BJ (cell line): ENCODE results near the gene FADD. TPM values are rescaled to one million over a fixed set of nuclear protein-coding genes. Genes with fewer than 3 reads are reported as not detected.

ENCODE experiments used
- CTCF ChIA-PET: fragments of 350-600 bp; formaldehyde crosslinking; extraction: SDS; loops from one replicate; lab custom pipeline; 2021; ENCODE audit warnings: antibody characterized with exemption, inconsistent platforms; lab: Yijun Ruan, JAX
- POLR2A ChIA-PET: fragments of 300-600 bp; sonication (Branson Sonifier 250); formaldehyde crosslinking; extraction: SDS; loops from one replicate; lab custom pipeline; 2021; ENCODE audit warnings: antibody characterized with exemption; lab: Charles Lee
- DNase-seq: peaks from one replicate; pipeline ENCODE4 v3.0.0-alpha.2; 2011; ENCODE audit warnings: low read depth
- H3K27me3 ChIP-seq: 2 replicates; pipeline ENCODE4 v1.6.0; 2011; ENCODE audit warnings: low read length; ENCODE audit not compliant: control insufficient read depth, insufficient read depth
- H3K36me3 ChIP-seq: 2 replicates; pipeline ENCODE4 v1.5.1; 2011; ENCODE audit warnings: low read length; ENCODE audit not compliant: control insufficient read depth, insufficient read depth
- H3K4me3 ChIP-seq: 2 replicates; pipeline ENCODE4 v1.5.1; 2011; ENCODE audit warnings: low read depth, mild to moderate bottlenecking, control low read depth, low read length
- CTCF ChIP-seq: IDR thresholded peaks from 2 replicates; pipeline ENCODE4 v1.5.1; 2011; ENCODE audit warnings: low read depth, mild to moderate bottlenecking, control low read depth, inconsistent platforms, low read length, moderate library complexity; ENCODE audit not compliant: insufficient read depth
- polyA plus RNA-seq: library from polyadenylated mRNA; depleted of rRNA; stranded (reverse); fragments of >200 nt; gene quantifications from 2 replicates; pipeline ENCODE4 v1.2.3, GENCODE V29; 2011

FADD gene
- polyA plus RNA-seq, 1 experiment, result 41.3 TPM

- DNase-seq, result no peak
- CTCF ChIA-PET, result interaction anchor here (1.4 to 2.5 kb wide), 4 partner anchors 10 to 269 kb away, joined by 3 to 14 read pairs (median 6); no protein-coding TSS in a partner anchor
- H3K4me3 ChIP-seq, result no peak overlapping the region
- no peak for TF ChIP-seq CTCF
- H3K36me3 ChIP-seq, result no peaks in the 10 kb centered on the region
- H3K27me3 ChIP-seq, result no peaks in the 10 kb centered on the region
- POLR2A ChIA-PET, result no interaction called here
Measured at GRCh38 chr11:70185348-70186055, 17.6 kb upstream of the FADD start.

DNA sequence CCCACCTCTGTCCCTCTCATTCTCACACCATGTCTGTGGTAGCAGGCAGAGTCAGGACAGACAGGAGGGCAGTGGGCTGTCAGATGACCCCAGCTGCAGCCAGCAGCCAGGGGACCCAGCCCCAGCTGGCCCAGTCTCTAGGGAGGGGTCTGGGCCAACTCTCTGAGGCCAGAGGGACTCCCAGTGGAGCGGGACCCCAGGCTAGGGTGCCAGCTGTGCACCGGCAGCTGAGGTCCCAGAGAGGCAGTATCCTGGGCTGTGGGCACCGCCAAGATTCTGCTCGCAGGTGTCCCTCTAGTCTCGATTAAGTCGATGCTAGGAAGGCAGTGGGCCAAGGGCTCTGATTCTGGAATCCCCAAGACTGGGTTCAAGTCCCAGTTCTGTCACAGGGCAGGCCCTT lies 16.7 kb upstream of the FADD start:
- DNase-seq, result no peak
- POLR2A ChIA-PET, result no interaction called here
- TF ChIP-seq CTCF, result no peak
- H3K36me3 ChIP-seq, result no peaks in the 10 kb centered on the region
- no peaks in the 10 kb centered on the region for H3K27me3 ChIP-seq
- CTCF ChIA-PET, result interaction anchor here (1.4 to 1.8 kb wide), 2 partner anchors 9 to 11 kb away, joined by 4 to 9 read pairs; no protein-coding TSS in a partner anchor
- no peak overlapping the region for H3K4me3 ChIP-seq

DNA sequence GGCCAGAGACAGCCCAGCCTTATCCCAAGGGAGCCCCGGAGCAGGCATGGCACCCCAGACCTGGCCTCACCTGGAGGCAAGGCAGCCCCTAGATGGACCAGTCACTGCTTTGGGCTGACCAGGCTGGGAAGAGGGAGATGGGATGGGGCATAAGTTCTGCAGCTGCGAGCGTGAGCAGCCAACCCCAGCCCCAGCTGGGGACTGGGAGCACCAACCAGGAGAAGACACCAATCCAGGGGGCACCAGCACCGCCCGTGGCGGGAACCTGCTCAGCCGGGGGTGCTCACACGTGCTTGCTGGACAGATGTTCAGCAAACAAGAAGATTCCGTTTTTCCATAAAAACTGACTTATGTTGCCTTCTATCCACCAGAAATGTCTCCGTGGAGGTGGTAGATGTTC lies 16.2 kb upstream of the FADD start:
- ChIA-PET POLR2A (no interaction called here), CTCF (interaction anchor here (1.4 to 2.4 kb wide), 3 partner anchors 9 to 268 kb away, joined by 4 to 13 read pairs (median 9); no protein-coding TSS in a partner anchor)
- DNase-seq, result no peak
- no peaks in the 10 kb centered on the region; the same call in 1 of the 2 replicates for H3K36me3 ChIP-seq
- H3K4me3 ChIP-seq, result no peak overlapping the region
- TF ChIP-seq CTCF, result no peak
- no peaks in the 10 kb centered on the region for H3K27me3 ChIP-seq

DNA sequence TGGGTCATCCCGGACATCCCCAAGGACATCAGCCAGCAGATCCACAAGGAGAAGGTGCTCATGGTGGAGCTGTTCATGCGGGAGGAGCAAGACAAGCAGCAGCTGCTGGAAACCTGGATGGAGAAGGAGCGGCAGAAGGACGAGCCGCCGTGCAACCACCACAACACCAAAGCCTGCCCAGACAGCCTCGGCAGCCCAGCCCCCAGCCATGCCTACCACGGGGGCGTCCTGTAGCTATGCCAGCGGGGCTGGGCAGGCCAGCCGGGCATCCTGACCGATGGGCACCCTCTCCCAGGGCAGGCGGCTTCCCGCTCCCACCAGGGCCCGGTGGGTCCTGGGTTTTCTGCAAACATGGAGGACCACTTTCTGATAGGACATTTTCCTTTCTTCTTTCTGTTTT lies 15.3 kb upstream of the FADD start:
- no peak for DNase-seq
- ChIA-PET CTCF (interaction anchor here (0.6 to 2.4 kb wide), 3 partner anchors 242 to 501 kb away, joined by 3 to 13 read pairs (median 3); no protein-coding TSS in a partner anchor), POLR2A (no interaction called here)
- Histone ChIP-seq H3K27me3 (no peaks in the 10 kb centered on the region), H3K36me3 (no peaks in the 10 kb centered on the region; the same call in 1 of the 2 replicates), H3K4me3 (no peak overlapping the region)
- no peak for TF ChIP-seq CTCF

GRCh38 chr11:70189622-70190021 lies 13.5 kb upstream of the FADD start:
- POLR2A ChIA-PET, result no interaction called here

More at GRCh38 chr11:70189622-70190021, 13.5 kb upstream of the FADD start:
- no peaks in the 10 kb centered on the region; the same call in 1 of the 2 replicates for H3K36me3 ChIP-seq
- no peak for TF ChIP-seq CTCF
- H3K27me3 ChIP-seq, result no peaks in the 10 kb centered on the region
- CTCF ChIA-PET, result no interaction called here
- no peak for DNase-seq
- H3K4me3 ChIP-seq, result no peak overlapping the region
